A172 (cell line): ENCODE data around the gene KRTAP9-7. TPM values are rescaled to one million over a fixed set of nuclear protein-coding genes. Genes with fewer than 3 reads are reported as not detected.
"Not testable (repeated sequence)": the region's sequence is repeated elsewhere in the genome, so short reads cannot be mapped to it uniquely, and the experiment has no call there.

Experiments used
- DNase-seq: peaks from one replicate; pipeline ENCODE4 v3.0.0-alpha.2; 2015; ENCODE audit warnings: low spot score
- total RNA-seq: library from RNA; depleted of rRNA; stranded (reverse); fragments of >200 nt; shearing (Covaris generic); gene quantifications from 2 replicates; pipeline ENCODE4 v1.2.3, GENCODE V29; 2014; rRNA removed

KRTAP9-7 gene
- not detected in 2 replicates for total RNA-seq

DNA sequence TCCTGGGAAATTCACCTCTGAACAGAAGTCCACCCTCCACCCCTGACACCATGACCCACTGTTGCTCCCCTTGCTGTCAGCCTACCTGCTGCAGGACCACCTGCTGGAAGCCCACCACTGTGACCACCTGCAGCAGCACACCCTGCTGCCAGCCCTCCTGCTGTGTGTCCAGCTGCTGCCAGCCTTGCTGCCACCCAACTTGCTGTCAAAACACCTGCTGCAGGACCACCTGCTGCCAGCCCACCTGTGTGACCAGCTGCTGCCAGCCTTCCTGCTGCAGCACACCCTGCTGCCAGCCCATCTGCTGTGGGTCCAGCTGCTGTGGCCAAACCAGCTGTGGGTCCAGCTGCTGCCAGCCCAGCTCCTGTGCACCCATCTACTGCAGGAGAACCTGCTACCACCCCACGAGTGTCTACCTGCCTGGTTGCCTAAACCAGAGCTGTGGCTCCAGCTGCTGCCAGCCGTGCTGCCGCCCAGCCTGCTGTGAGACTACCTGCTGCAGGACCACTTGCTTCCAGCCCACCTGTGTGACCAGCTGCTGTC, at the start of gene KRTAP9-7:
Gene KRTAP9-7, plus strand, starts transcription at position 51 of the 543 bp plus-strand sequence. Its CDS starts 0 bp downstream, at position 51.
- not testable (repeated sequence) for DNase-seq

- no peak for DNase-seq
Measured at GRCh38 chr17:41226051-41226450, 49.4 kb upstream of the KRTAP9-7 start.

- not testable (repeated sequence) for DNase-seq
Measured at GRCh38 chr17:41226598-41227095, 48.9 kb upstream of the KRTAP9-7 start, which contains the start of gene KRTAP9-2. KRTAP9-2 (plus strand) TSS chr17:41226648; CDS start chr17:41226655, 7 bp downstream.

DNA sequence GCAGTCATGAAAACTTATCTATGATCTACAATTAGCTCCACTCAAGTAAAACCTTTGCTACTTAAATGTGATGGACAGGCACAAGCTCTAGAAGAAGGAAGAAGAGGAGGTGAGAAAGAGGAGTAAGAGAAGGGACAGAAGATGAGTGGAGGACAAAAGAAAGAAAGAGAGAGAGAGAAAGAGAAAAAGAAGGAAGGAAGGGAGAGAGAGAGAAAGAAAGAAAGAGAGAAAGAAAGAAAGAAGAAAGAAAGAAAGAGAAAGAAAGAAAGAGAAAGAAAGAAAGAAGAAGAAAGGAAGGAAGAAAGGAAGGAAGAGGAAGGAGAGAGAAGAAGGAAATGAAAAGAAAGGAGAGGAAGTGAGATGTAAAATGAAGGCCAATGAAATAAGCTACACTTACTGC, 45.4 kb upstream of the KRTAP9-7 start:
- no peak for DNase-seq

- no peak for DNase-seq
Measured at GRCh38 chr17:41231731-41232130, 43.8 kb upstream of the KRTAP9-7 start.

DNA sequence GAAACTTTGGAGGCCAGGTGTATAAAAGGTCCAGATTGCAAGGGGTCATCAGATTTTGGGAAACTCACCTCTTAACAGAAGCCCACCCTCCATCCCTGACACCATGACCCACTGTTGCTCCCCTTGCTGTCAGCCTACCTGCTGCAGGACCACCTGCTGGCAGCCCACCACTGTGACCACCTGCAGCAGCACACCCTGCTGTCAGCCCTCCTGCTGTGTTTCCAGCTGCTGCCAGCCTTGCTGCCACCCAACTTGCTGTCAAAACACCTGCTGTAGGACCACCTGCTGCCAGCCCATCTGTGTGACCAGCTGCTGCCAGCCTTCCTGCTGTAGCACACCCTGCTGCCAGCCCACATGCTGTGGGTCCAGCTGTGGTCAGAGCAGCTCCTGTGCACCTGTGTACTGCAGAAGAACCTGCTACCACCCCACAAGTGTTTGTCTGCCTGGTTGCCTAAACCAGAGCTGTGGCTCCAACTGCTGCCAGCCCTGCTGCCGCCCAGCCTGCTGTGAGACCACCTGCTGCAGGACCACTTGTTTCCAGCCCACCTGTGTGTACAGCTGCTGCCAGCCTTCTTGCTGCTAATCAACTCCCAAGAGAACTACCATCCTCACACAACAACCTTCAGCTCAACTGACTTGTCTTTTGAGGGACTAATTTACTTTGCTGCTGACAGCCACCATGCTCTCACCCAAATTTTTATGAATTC, 42.9 kb upstream of the KRTAP9-7 start, which contains the start of gene KRTAP9-3:
Gene KRTAP9-3, plus strand, starts transcription at position 51 of the 707 bp plus-strand sequence. Its CDS starts 53 bp downstream, at position 104.
- not testable (repeated sequence) for DNase-seq

DNA sequence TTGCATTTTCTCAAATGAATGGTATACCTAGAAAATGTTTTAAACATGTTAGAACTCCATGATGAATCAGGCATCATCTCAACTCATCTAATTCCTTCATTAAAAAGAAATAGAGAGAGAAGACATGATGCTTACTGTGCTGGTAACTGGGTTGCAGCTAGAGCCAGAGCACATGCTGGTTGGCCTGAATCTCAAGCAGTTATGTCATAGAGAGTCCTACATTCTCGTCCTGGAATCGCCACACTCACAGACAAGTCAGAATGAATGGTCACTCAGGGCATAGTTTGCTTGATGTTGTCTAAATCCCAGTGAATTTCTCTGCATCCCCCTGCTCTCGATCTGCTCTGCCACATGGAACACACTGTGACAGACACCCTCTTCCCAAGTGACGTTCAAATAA, 38.4 kb upstream of the KRTAP9-7 start:
- not testable (repeated sequence) for DNase-seq

DNA sequence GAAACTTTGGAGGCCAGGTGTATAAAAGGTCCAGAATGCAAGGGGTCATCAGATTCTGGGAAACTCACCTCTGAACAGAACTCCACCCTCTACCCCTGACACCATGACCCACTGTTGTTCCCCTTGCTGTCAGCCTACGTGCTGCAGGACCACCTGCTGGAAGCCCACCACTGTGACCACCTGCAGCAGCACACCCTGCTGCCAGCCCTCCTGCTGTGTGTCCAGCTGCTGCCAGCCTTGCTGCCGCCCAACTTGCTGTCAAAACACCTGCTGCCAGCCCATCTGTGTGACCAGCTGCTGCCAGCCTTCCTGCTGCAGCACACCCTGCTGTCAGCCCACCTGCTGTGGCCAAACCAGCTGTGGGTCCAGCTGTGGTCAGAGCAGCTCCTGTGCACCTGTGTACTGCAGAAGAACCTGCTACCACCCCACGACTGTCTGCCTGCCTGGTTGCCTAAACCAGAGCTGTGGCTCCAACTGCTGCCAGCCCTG, 37.5 kb upstream of the KRTAP9-7 start, which contains the start of gene KRTAP9-8:
Gene KRTAP9-8, plus strand, starts transcription at position 51 of the 489 bp plus-strand sequence. Its CDS starts 53 bp downstream, at position 104.
- not testable (repeated sequence) for DNase-seq

GRCh38 chr17:41246995-41247787, 28.3 kb upstream of the KRTAP9-7 start:
- DNase-seq = not testable (repeated sequence)

DNA sequence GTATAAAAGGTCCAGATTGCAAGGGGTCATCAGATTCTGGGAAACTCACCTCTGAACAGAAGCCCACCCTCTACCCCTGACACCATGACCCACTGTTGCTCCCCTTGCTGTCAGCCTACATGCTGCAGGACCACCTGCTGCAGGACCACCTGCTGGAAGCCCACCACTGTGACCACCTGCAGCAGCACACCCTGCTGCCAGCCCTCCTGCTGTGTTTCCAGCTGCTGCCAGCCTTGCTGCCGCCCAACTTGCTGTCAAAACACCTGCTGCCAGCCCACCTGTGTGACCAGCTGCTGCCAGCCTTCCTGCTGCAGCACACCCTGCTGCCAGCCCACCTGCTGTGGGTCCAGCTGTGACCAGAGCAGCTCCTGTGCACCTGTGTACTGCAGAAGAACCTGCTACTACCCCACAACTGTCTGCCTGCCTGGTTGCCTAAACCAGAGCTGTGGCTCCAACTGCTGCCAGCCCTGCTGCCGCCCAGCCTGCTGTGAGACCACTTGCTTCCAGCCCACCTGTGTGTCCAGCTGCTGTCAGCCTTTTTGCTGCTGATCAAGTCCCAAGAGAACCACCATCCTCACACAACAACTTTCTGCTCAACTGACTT, 25.8 kb upstream of the KRTAP9-7 start, which contains the start of gene KRTAP9-4:
Gene KRTAP9-4, plus strand, starts transcription at position 51 of the 604 bp plus-strand sequence. Its CDS starts 34 bp downstream, at position 85.
- DNase-seq = not testable (repeated sequence)

- DNase-seq = no peak
Measured at GRCh38 chr17:41251261-41251660, 24.2 kb upstream of the KRTAP9-7 start.

GRCh38 chr17:41254861-41255260, 20.6 kb upstream of the KRTAP9-7 start:
- DNase-seq = no peak

DNA sequence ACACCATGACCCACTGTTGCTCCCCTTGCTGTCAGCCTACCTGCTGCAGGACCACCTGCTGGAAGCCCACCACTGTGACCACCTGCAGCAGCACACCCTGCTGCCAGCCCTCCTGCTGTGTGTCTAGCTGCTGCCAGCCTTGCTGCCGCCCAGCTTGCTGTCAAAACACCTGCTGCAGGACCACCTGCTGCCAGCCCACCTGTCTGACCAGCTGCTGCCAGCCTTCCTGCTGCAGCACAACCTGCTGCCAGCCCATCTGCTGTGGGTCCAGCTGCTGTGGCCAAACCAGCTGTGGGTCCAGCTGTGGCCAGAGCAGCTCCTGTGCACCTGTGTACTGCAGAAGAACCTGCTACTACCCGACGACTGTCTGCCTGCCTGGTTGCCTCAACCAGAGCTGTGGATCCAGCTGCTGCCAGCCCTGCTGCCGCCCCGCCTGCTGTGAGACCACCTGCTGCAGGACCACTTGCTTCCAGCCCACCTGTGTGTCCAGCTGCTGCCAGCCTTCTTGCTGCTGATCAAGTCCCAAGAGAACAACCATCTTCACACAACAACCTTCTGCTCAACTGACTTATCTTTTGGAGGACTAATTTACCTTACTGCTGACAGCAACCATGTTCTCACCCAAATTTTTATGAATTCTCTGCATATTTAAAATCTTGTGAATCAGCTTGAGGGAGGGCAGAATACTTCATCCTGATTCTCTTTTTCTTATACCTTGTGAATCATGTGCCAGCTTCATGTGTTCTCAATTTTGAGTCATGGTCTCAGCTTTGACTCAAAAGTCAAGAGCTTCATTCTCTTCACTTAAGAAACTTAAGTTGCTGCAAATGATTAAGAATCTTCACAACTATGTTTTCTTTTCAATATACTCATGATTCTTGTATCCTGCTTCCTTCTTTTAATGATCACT, 19.9 kb upstream of the KRTAP9-7 start, which contains the start of gene KRTAP9-9:
Gene KRTAP9-9, plus strand, starts transcription at position 4 of the 910 bp plus-strand sequence.
- not testable (repeated sequence) for DNase-seq

DNA sequence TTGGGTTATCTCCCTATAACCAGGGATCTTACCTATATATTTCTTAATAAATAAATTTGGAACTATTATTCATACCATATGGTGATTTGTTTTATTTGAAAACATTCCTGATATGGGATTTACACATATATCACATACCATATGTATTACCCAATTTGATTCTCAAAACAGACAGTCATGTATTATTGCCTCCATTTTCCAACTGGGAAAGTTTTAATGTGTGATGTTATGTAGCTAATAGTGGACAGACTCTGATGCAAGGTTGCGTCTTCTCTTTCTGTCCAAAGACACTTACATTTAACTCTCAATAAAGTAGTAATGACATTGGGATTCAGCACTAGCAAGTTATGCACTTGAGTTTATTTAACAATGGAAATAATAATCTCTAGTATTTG, 19.2 kb upstream of the KRTAP9-7 start:
- DNase-seq = no peak

DNA sequence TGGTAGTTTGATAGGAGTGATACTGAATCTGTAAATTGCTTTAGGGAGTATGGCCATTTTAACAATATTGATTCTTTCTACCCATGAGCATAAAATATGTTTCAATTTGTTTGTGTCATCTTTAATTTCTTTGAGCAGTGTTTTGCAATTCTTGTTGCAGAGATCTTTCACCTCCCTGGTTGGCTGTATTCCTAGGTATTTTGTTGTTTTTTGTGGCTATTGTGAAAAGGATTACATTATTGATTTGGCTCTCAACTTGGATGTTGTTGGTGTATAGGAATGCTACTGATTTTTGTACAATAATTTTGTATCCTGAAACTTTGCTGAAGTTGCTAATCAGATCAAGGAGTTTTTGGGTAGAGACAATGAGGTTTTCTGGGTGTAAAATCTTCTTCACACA, 17.1 kb upstream of the KRTAP9-7 start:
- no peak for DNase-seq

GRCh38 chr17:41263212-41263611, 12.3 kb upstream of the KRTAP9-7 start:
- DNase-seq = no peak

DNA sequence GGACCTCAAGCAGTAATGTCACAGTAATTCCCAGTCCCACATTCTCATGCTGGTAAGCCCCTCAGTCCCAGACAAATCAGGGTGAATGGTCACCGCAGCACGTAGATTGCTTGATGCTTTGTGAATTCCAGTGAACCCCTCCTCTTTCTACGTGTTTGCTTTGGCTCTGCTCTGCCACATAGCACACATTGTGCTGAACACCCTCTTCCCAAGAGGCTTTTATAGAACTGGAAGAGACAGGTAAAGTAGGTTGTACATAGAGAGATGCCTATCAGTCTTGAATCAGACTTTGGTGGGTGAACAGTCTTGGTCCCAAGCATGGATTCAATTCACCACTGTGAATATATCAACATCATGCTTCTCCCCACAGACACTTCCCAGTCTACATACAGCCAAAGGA, 10.9 kb upstream of the KRTAP9-7 start:
- no peak for DNase-seq

GRCh38 chr17:41265078-41265477, 10.4 kb upstream of the KRTAP9-7 start, which contains the start of gene KRTAP9-6:
KRTAP9-6 (plus strand) TSS chr17:41265378; CDS start chr17:41265378, 0 bp downstream.
- DNase-seq = no peak

GRCh38 chr17:41267711-41268110, 7.8 kb upstream of the KRTAP9-7 start:
- DNase-seq = no peak

DNA sequence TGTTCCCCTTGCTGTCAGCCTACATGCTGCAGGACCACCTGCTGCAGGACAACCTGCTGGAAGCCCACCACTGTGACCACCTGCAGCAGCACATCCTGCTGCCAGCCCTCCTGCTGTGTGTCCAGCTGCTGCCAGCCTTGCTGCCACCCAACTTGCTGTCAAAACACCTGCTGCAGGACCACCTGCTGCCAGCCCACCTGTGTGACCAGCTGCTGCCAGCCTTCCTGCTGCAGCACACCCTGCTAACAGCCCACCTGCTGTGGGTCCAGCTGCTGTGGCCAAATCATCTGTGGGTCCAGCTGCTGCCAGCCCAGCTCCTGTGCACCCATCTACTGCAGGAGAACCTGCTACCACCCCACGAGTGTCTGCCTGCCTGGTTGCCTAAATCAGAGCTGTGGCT, 4.2 kb upstream of the KRTAP9-7 start:
- DNase-seq = not testable (repeated sequence)
